HG03159 (cell line): ENCODE data around the gene ABHD12B.

Experiments
- ATAC-seq: cut with Tn5 transposase; IDR thresholded peaks from one replicate; pipeline ENCODE4 v1.9.1; 2021; ENCODE audit warnings: mild to moderate bottlenecking, moderate library complexity; ENCODE audit not compliant: unreplicated experiment

The ABHD12B gene, protein sequence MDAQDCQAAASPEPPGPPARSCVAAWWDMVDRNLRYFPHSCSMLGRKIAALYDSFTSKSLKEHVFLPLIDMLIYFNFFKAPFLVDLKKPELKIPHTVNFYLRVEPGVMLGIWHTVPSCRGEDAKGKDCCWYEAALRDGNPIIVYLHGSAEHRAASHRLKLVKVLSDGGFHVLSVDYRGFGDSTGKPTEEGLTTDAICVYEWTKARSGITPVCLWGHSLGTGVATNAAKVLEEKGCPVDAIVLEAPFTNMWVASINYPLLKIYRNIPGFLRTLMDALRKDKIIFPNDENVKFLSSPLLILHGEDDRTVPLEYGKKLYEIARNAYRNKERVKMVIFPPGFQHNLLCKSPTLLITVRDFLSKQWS

DNA sequence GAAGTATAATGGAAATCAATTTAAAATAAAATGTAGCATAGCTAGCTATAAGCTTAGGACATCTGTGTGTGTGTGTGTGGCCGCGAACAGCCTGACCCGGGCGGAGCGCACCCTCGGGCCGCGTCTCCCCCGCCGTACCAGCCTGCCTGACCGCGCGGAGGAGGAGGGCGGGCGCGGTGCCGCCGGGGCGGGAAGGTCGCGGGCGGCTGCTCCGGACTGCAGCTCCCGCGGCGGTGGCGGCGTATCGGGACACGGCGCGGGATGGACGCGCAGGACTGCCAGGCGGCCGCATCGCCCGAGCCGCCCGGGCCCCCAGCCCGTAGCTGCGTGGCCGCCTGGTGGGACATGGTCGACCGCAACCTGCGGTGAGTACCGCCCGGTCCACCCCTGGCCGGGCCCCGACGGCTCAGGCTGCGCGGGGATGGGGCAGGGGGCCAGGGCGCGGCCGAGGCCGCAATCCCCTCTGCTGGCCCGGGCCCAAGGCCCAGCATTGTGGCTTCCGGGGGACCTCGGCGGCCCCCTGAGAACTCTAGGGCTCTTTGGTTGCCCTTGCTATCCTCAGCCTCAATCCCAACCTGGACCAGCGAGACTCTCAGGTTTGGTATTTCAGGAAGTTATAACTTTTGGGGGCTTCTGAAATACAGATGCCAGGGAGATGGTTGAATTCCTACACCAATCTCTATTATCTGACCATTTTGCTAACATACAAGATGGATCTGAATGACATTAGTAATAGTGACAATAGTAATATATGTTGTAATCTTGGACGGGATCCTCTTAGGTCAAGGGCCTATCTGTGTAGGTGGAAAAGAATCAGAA, at the start of gene ABHD12B:
TSS of gene ABHD12B (plus strand) at position 140 of the 819 bp plus-strand sequence. CDS start at position 262, 122 bp downstream.
- no peak for ATAC-seq

DNA sequence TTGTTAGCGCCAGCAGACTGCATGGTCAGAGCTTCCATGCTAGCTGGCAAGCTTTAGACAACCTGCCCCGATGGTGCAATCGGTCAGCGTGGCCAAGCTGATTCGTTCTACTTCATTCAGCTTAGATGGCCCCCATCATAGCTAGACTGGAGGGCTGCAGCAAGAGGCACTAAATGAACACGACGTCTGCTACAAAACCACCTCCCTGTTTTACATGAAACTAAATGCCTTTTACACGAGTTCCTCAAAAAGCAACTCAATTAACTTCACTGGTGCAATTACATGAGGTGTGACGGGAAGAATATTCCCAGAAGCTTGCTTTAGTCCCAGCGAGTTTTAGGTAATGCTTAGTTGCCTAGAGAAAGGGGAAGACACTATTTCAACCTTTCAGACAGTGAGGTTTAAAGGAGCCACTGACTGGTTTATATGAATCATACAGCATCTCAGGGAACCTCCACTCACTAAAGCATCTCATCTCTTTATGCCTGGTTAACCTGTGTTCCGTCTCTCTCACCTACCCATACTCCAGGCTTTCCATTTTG, 49.3 kb upstream of the ABHD12B start:
- peak; percentile 40 for ATAC-seq

DNA sequence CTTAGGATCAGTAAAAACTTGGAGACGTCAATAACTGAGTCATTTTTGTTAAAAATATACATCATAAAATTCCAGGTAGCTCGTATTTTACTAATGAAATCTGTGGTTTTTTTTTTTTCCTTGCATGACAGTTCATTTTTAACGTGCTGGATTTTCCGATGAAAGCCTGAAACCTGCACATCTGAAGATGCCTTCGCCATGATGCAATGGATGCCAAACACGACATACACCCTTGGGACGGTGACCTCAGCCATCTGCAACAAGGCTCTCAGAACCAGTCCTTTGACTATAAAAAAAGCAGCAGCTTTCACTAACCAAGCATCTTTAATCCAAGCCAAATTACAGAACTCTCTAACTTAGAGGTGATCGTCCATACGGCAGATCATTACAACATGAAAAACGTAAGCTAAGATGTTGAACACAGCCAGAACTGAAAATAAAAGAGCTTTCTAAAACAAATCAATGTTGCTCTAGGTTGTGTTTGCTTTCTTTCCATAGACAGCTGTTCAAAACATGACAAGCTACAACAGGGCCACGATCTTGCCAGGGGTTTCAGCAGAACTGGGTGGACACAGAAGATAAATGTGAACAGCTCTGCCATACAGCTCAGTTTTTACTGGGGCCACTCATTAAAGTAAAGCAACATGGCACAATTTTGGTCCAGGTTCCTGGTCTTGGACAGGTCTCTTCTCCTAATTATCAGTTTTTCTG, 48.6 kb upstream of the ABHD12B start:
- peak; percentile 16 for ATAC-seq

DNA sequence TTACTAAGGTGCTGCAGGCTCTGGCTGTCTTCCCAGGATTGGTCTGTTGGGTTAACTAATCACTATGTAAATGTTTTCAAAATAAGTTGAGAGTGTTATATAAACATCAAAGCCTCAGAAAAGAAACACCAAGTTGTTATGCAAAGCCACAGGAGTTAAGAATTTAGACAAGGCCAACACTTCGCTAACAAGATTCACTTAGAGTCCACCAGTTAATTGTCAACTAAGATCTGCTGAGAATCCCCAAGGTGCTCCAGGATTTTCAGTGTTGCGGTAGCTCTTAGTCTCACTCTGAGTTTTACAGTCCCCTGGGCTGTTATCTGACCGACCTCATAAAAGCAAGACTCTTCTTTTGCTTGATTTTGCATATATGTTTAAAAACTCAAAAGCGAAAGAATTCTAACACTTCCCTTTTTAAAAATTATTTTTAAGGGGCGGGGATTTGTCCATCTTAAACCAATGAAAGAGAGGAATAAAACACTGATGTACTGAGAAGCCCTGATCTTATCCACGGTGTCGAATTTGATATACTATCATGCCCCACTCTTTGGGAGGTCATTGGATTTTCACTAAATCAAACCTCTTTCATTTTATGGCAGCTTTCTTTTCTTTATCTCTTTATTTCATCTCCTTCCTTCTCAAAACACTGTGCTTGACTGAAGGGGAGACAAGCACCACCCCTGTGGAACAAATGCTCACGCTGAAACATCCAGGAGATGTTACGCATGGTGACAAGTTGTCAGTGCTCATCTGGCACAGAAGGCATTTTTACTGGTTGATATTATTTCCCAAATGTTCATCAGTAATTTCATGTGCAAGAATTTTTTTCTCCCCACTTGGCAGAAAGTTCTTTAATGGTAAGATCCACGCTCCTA, 47.9 kb upstream of the ABHD12B start:
- peak; percentile 73 for ATAC-seq

DNA sequence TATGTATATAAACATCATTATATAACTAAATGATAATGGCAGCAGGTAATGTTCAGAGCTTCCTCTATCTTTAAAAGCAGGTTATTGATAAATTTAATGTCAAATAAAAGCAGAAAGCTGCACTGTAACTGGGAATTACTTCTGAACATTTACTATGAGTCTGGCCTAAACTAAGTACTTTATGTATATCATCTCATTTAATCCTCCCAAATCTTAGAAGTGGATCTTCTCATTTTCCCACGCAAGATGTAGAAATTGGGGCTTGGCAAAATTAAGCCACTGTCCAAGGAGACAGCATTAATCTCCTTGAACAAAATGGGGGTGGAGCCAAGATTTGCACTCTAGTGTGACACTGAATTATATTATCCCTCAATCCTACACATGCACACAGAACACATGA, 46.5 kb upstream of the ABHD12B start:
- no peak for ATAC-seq

DNA sequence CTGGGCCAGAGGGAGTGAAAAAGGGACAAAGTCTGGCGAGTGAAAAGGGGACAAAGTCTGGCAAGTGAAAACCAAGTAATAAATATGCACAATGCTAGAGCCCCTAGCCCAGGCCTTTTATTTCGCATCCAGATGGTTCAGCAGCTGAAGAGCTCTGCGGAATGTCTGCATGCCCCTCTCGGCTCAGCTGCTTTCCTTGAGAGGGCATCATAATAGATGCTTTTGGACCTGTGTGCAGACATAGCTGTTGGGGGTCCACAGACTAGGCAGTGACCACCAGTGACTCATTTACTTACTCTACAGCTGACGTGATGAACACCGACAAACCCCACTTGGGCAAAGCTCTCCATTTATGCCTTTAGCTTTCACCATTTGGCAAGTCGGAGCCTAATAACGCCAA, 45.2 kb upstream of the ABHD12B start:
- no peak for ATAC-seq

DNA sequence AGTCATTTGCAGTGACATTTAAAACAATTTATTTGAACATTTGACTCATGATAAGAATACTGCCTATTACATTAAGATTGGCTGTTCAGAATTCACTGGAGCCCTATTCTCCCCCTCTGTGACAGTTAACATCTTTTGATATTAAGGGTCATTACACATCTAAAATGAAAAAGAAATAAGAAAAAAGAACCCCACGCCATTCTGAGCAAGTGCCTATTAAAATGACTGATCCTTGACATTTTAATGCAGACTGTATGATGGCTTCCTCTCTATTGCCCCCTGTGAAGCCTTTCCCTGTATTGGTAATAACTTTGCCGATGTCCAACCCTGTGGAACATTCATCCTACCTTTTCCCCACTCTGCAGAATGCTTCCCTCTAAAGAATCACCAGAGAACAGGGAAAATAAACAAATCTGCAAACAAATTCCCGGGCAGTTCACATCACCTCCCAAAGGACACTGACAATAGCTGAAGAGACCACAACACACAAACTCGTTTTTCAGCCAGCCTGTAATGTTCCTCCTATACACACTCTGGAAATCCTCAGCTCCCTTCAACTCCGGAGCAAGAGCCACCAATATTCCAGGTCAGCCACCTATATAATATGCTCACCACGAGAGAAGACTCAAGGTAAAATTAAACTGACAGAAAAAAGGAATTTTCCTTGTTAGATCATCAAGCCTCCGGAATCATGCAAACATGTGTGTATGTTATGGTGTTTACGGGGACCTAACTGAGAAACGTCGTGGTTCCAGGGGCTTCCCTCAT, 42.9 kb upstream of the ABHD12B start:
- ATAC-seq: no peak

DNA sequence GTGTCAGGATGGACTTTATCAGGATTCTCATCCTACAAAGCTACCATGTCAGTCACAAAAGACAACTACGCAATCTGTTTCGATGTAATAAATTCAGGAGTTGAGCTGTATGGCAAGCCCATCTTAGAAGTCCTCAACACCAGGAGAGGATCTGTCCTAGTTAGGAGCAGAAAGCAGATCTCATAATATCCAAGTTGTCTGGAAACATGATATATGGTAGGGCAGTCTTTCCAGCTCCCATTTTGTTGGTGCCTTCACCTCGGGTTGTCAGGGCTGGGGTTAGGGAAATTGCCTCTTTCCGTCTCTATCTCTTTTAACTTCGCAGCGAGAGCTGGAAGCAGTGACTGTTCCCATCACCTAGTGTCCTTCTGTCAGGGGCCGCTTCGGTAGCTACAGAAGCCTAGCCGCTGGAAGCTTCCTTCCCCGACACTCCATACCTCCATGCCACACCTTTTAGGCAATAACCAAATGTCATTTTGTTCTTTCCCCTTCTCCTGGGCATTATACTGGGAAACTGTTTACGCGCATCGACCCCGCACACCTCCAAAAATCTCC, 42.3 kb upstream of the ABHD12B start:
- ATAC-seq: no peak

DNA sequence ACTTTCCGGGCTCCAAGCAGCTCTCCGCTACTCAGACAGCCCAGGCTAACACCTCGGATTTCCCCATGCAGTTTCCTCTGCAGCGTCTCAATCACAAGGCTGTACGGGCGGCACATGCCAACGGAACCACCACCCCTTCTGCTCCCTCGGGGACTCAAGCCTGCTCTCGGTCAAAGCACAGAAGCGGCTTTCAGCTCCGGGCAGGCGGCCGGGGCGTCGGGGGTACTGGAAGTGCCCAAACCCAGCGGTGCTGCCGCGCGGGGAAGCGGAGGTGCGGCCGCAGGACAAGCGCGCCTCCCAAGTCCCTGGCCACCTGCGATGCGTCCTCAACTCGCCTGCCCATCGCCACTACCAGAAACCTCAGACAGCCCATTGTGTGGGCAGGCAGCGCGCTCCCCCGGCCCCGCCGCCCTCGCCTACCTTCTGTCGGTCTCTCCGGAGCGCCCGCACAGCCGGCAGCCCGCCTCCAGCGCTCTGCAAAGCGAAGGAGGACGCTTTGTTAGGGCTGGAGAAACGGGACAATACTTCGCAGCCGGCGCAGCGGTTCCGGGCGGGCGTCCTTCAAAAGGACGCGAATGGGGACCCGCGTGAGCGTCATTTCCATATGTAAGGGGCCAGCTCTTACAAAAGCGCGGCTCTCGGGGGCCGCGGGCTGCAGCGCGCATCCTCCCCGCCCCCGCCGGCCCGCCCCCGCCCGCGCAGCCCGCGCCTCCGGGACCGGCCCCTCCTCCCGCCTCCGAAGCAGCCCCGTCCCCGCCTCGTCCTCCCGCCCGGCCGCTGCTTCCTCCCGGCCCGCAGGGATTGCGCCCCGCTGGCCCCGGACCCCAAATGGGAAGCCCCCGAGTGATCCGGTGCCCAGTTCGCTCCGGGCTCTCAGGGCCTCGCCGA, 41.6 kb upstream of the ABHD12B start:
- peak; percentile 46 for ATAC-seq

DNA sequence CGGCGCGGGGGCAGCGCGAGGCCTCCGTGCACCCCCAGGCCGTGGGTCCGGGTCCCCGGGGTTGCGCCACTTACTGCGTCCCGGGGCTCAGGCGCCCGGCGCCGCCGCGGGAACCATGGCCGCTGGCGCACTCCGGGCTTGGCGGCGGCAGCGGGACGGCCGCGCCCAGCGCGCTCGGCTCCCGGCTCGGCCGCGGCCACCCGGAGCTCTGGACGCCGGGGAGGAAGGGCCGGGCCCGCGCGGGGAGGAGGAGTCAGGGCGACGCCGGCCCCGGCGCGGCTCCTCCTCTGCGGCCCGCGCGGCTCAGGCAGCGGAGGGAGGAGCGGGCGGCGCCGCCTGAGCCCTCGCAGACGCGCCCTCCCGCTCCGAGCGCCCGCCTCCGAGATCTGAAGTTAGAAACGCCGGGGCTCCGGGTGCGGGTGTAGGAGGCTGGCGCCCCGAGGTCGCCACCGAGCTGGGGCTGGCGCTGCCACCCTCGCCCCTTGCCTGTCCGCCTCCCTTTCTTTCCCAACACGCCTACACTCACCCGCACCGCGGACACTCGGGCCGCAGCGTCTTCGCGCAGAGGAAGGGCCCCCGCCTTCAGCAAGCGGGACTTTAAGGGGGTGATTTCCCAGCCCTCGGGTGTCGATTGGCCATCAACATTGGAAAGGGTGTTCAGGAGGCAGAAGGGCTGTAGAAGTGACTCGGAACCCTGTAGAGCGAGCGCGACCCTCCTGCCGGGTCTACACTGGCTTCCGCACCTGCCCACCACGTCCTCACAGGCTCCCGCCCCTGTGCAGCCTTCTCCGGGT, 40.7 kb upstream of the ABHD12B start, which contains the start of gene NIN:
TSS of gene NIN (minus strand) at position 231 of the 794 bp plus-strand sequence. CDS start 9,106 bp downstream, outside the sequence.
- peak; percentile 80 for ATAC-seq

DNA sequence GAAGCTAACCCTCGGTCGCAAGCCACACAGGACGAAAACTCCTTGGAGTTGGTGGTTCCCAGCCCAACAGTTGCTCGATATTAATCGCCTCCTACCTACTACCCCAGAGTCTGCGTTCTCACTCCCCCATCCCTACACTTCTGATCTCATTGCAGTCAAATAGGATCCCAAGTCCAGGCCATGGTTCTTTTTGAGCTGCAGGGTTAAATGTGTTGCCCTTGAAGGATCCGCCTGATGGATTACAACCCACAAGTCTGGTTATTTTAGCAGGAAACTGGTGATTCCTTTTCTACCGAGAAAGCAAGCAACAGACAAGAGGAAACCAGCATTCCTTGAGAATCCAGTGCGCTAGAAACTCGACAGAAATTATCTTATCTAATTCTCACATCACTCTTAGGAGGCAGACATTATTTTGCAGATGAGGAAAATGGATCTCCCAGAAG, 40.1 kb upstream of the ABHD12B start:
- no peak for ATAC-seq

DNA sequence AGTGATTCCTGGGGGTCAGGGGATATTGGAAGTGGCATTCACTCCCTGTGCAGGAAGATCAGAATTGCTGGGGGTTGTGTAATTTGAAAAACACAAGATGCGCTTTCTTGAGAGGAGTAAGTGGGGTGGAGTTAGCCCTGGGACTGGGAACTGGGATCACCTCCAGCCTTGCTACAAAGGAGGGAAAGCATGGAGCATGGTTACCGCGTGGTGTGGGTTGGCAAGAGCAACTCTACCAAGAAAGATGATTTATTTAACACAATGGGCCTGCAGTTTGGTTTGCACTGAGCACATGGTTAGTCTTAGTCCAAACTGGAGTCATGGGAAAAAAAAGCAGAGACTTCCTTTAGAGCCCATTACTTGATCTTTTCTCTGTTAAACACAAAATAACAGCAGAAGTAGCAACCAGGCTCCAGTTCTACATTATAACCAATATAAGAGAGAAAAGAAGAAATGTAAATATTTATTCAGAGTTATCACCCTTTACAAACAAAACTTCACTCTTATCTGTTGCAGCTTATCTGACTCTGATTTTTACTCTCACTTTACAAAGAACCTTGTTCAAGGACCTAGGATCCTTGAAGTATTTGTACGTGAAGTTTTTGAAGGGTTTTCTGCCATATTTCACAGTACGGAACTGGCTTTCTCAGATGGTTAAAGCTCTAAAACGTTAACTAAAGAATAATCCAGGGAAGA, 38.8 kb upstream of the ABHD12B start:
- ATAC-seq: no peak

DNA sequence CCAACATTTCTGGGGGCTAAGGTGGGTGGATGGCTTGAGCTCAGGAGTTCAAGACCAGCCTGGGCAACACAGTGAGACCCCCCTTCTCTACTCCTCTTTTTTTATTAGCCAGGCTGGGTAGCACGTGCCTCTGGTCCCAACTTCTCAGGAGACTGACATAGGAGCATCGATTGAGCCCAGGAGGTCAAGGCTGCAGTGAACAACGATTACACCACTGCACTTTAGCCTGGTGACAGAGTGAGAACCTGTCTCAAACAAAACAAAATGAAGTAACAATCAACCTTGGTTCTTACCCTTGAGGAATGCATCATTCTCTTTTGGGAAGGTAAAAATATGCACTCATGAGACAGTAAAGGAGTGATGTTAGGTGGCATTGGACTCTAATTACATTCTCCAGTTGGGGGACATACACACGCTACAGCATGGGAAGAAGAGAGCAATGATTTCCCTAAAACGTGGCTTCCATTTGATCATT, 37.0 kb upstream of the ABHD12B start:
- no peak for ATAC-seq

DNA sequence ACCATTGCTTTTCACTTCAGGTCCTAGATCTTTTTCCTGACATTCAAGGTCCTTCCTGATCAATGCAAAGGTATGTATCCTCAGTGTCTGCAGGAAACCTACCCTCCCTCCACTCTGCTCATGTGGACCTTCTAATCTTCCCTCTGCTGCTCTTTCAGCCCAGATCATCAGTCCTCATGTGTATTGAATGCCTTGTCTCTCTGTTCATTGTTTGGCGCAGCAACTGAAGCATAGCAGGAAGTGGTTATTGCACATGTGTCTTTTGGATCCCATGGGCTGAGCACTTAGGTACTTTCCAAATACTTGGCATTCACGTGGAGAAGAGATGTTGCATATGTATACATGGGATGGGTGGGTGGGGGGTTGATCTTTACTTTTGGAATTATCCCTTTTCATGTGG, 36.6 kb upstream of the ABHD12B start:
- ATAC-seq: no peak

DNA sequence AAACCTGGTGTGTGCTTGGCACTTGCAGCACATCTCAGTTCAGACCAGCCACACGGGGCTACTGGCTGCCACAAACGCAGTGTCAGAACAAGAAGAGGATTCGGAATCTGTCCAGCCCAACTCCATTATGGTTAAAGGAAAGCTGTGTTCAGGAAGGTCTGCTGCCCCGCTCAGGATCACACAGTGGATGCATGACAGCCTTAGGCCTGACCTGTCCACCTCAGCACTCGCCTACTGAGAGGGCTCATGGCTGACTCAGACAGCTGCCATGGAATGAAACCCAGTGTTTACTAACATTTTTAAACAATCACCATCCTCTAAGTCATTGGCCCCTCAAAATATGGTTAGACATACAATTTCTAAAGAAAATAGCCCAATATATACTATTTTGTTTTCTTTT, 35.3 kb upstream of the ABHD12B start:
- ATAC-seq: no peak

DNA sequence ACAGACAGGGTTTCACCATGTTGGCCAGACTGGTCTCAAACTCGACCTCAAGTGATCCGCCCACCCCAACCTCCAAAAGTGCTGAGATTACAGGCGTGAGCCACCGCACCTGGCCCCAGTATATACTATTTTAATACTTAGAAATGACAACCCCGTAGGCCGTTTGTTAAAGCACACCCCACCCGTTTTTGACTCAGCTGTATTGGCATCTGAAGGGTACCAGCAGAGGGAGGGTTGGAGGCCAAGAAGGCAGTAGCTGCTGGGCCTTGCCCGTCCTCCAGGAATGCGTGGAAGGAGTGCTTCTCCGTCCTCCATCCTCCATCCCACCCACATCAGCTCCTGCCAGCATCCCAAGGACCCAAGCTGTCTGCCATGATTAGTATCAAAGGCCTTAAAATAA, 34.6 kb upstream of the ABHD12B start:
- ATAC-seq: no peak
